Smooth muscle cell of bladder (primary cell): ENCODE results near the gene FANCG. TPM values are rescaled to one million over a fixed set of nuclear protein-coding genes. Genes with fewer than 3 reads are reported as not detected.

Experiments
- total RNA-seq: library from RNA; depleted of rRNA; stranded (reverse); fragments of >200 nt; gene quantifications from 2 replicates; pipeline ENCODE4 v1.2.3, GENCODE V29; 2014

Gene FANCG
- total RNA-seq = 6.5 and 7.5 TPM in 2 replicates

GRCh38 chr9:35079426-35080341 lies at the start of gene FANCG:
FANCG (minus strand) TSS chr9:35079942; CDS start chr9:35079524, 418 bp downstream.

GRCh38 chr9:35115680-35116538 lies 36.2 kb upstream of the FANCG start, which contains the start of gene ATOSB:
ATOSB (minus strand) TSS chr9:35115862; CDS start chr9:35108274, 7,588 bp downstream.

GRCh38 chr9:35102769-35103659 lies 23.3 kb upstream of the FANCG start, which contains the start of gene STOML2:
STOML2 (minus strand) TSS chr9:35103131; CDS start chr9:35103094, 37 bp downstream.

GRCh38 chr9:35096035-35096849 lies 16.5 kb upstream of the FANCG start, which contains the start of gene PIGO:
PIGO (minus strand) TSS chr9:35096591; CDS start chr9:35095565, 1,026 bp downstream.

GRCh38 chr9:35072461-35073278 lies 7.1 kb downstream of the FANCG start, which contains the start of gene VCP:
VCP (minus strand) TSS chr9:35072625; CDS start chr9:35072353, 272 bp downstream.

Other genes starting within 250 kb of the FANCG start
- under 0.01 TPM in 1 of 2 replicates, not detected in the other for gene PHF24, start 121.7 kb downstream of the FANCG start, total RNA-seq
- 9.8 and 13.3 TPM in 2 replicates for gene DNAJB5, start 90.2 kb downstream of the FANCG start, total RNA-seq
- 360 and 426 TPM in 2 replicates for gene VCP, start 7.3 kb downstream of the FANCG start, total RNA-seq
- gene PIGO, start 16.6 kb upstream of the FANCG start, total RNA-seq = 10.5 and 11.4 TPM in 2 replicates
- gene STOML2, start 23.2 kb upstream of the FANCG start, total RNA-seq = 175 and 201 TPM in 2 replicates
- 11.4 and 13.2 TPM in 2 replicates for gene ATOSB, start 35.9 kb upstream of the FANCG start, total RNA-seq
- gene UNC13B, start 82.1 kb upstream of the FANCG start, total RNA-seq = 14.9 and 17.6 TPM in 2 replicates